IPS-15b (cell line): ENCODE results near the gene PTCH1.
A peak's percentile ranks its signal among the peaks of the same experiment; 100 is the strongest.

Experiments
- H3K27me3 ChIP-seq: one replicate; pipeline ENCODE4 v1.6.1; 2013; ENCODE audit warnings: low read length; ENCODE audit not compliant: control insufficient read depth, insufficient read depth
- H3K36me3 ChIP-seq: one replicate; pipeline ENCODE4 v1.6.1; 2013; ENCODE audit warnings: low read length; ENCODE audit not compliant: control insufficient read depth, insufficient read depth
- H3K4me1 ChIP-seq: one replicate; pipeline ENCODE4 v1.6.1; 2013; ENCODE audit warnings: mild to moderate bottlenecking, low read length; ENCODE audit not compliant: control insufficient read depth, insufficient read depth
- H3K4me3 ChIP-seq: one replicate; pipeline ENCODE4 v1.5.1; 2013; ENCODE audit warnings: low read depth, low read length
- H3K9ac ChIP-seq: one replicate; pipeline ENCODE4 v1.6.1; 2013; ENCODE audit warnings: low read depth, mild to moderate bottlenecking, low read length
- H3K9me3 ChIP-seq: one replicate; pipeline ENCODE4 v1.6.1; 2013; ENCODE audit warnings: mild to moderate bottlenecking, low read length; ENCODE audit not compliant: control insufficient read depth, insufficient read depth

Gene PTCH1

GRCh38 chr9:95510709-95511615 lies 5.8 kb downstream of the PTCH1 start:
- Histone ChIP-seq H3K4me3 (peak overlapping the region; percentile 79), H3K27me3 (peaks cover 37% of the 10 kb centered on the region), H3K36me3 (no peaks in the 10 kb centered on the region), H3K9ac (no peak overlapping the region), H3K9me3 (no peaks in the 10 kb centered on the region), H3K4me1 (peaks cover 32% of the 10 kb centered on the region)

GRCh38 chr9:95509851-95510708 lies 6.7 kb downstream of the PTCH1 start:
- H3K9ac ChIP-seq: no peak overlapping the region
- peaks cover 31% of the 10 kb centered on the region for H3K27me3 ChIP-seq
- no peaks in the 10 kb centered on the region for H3K36me3 ChIP-seq
- peak overlapping the region; percentile 79 for H3K4me3 ChIP-seq
- H3K9me3 ChIP-seq: no peaks in the 10 kb centered on the region
- H3K4me1 ChIP-seq: peaks cover 30% of the 10 kb centered on the region

- H3K4me1 ChIP-seq: peaks cover 26% of the 10 kb centered on the region
- peaks cover 22% of the 10 kb centered on the region for H3K27me3 ChIP-seq
- H3K9ac ChIP-seq: no peak overlapping the region
- H3K4me3 ChIP-seq: peak overlapping the region; percentile 79
- no peaks in the 10 kb centered on the region for H3K36me3 ChIP-seq
- no peaks in the 10 kb centered on the region for H3K9me3 ChIP-seq
These were observed 7.6 kb downstream of the PTCH1 start for GRCh38 chr9:95508968-95509850.

- Histone ChIP-seq H3K4me3 (peak overlapping the region; percentile 87), H3K4me1 (peaks cover 22% of the 10 kb centered on the region), H3K27me3 (peaks cover 14% of the 10 kb centered on the region), H3K36me3 (no peaks in the 10 kb centered on the region), H3K9me3 (no peaks in the 10 kb centered on the region), H3K9ac (peak overlapping the region; percentile 85)
These were observed 8.4 kb downstream of the PTCH1 start for GRCh38 chr9:95508242-95508967.

GRCh38 chr9:95507464-95508241 lies 9.1 kb downstream of the PTCH1 start:
- no peaks in the 10 kb centered on the region for H3K9me3 ChIP-seq
- peak overlapping the region; percentile 87 for H3K4me3 ChIP-seq
- H3K27me3 ChIP-seq: peaks cover 7% of the 10 kb centered on the region
- H3K4me1 ChIP-seq: peaks cover 14% of the 10 kb centered on the region
- no peaks in the 10 kb centered on the region for H3K36me3 ChIP-seq
- peak overlapping the region; percentile 85 for H3K9ac ChIP-seq

GRCh38 chr9:95506678-95507463 lies 9.9 kb downstream of the PTCH1 start:
- H3K4me1 ChIP-seq: peaks cover 8% of the 10 kb centered on the region

GRCh38 chr9:95506428-95506677 lies 10.4 kb downstream of the PTCH1 start:
- H3K9me3 ChIP-seq: no peaks in the 10 kb centered on the region
- peaks cover 6% of the 10 kb centered on the region for H3K36me3 ChIP-seq
- H3K27me3 ChIP-seq: no peaks in the 10 kb centered on the region
- H3K4me3 ChIP-seq: peak overlapping the region; percentile 87
- H3K9ac ChIP-seq: peak overlapping the region; percentile 85
- H3K4me1 ChIP-seq: peaks cover 4% of the 10 kb centered on the region

More at GRCh38 chr9:95506678-95507463, 9.9 kb downstream of the PTCH1 start:
- peak overlapping the region; percentile 85 for H3K9ac ChIP-seq
- H3K4me3 ChIP-seq: peak overlapping the region; percentile 87
- H3K9me3 ChIP-seq: no peaks in the 10 kb centered on the region
- H3K27me3 ChIP-seq: peaks cover 4% of the 10 kb centered on the region
- H3K36me3 ChIP-seq: peaks cover 4% of the 10 kb centered on the region

- Histone ChIP-seq H3K9me3 (no peaks in the 10 kb centered on the region), H3K9ac (peak overlapping the region; percentile 85), H3K4me3 (peak overlapping the region; percentile 87), H3K36me3 (peaks cover 6% of the 10 kb centered on the region), H3K27me3 (no peaks in the 10 kb centered on the region), H3K4me1 (peaks cover 6% of the 10 kb centered on the region)
These were observed 10.9 kb downstream of the PTCH1 start for GRCh38 chr9:95505717-95506427.

GRCh38 chr9:95505072-95505716 lies 11.6 kb downstream of the PTCH1 start:
- Histone ChIP-seq H3K9ac (no peak overlapping the region), H3K4me1 (peaks cover 6% of the 10 kb centered on the region), H3K36me3 (peaks cover 6% of the 10 kb centered on the region), H3K9me3 (no peaks in the 10 kb centered on the region), H3K4me3 (peak overlapping the region; percentile 41), H3K27me3 (no peaks in the 10 kb centered on the region)
